ENCODE measurements around the gene VCAN. TPM values are rescaled to one million over a fixed set of nuclear protein-coding genes. Genes with fewer than 3 reads are reported as not detected.
A peak's percentile ranks its signal among the peaks of the same experiment; 100 is the strongest.

VCAN gene
- total RNA-seq, 1 donor from 2014 or later: 43.5 TPM

DNA sequence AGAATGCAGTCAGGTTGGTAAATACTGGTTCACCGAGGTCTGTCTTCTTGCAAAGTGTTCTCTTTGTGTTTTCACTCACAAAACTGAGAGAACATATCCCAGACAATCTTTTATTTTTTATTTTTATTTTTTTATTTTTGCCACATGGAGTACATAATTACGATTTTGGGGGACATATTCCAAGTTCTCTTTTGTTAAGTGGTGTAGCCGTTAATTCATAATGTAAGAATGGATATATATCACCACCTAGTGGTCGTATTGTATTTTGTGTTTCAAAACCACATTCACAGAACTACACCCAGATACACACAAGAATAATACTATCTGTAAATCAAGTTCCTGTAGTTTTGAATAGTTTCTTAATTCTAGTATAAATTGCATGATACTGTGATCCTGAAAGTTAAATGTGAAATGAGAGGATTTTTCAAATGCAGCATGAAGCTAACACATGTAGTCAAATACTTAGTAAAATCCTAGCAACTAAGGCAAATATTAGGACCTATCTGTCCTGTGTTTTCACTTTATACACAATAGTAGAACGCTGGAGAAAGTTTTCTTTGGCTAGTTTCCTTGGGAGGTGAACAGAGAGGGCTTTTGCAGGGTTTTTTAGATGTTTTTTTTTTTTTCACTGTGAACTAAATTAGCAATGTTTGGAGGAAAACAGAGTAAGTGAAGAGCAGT lies 92.7 kb downstream of the VCAN start:
- DNase-seq (ENCODE audit: low spot score): no peak

DNA sequence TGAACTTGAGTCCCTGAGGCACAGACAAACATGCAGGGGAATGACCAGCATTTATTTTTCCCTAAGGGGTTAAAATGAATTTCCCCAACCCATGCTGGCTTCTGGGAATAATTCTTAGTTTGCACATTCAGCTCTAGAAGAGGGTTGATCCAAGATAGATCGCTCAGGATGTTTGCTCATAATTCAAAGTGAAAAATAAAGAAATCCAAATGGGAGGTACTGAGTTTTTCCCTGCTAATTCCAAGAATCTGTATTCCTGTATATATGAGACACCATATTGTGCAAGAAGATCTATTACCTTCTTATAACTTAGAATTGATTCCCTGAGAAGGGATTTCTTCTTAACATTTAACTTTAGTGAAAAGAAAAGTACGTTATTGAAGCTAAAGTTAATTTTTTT lies 96.2 kb downstream of the VCAN start:
- DNase-seq (ENCODE audit: low spot score): no peak

DNA sequence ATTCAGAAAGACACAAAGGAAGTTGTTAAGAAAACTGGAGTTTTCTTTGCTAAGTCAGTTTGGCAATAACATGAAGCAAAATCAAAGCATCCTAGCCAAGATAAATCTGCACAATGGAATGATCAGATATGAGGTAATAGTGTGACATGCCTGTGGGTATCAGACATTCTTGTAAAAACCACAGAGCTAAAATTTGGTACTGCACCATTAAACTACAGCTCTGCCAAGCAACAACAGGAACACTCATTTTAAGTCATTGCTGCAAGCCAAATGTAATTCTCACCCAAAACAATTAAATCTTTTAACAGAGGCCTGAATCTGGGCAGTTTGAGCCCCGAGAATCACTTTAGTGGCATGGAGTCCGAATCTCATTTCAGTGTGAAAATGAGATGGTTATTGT lies 96.6 kb downstream of the VCAN start:
- no peak for DNase-seq (ENCODE audit: low spot score)

DNA sequence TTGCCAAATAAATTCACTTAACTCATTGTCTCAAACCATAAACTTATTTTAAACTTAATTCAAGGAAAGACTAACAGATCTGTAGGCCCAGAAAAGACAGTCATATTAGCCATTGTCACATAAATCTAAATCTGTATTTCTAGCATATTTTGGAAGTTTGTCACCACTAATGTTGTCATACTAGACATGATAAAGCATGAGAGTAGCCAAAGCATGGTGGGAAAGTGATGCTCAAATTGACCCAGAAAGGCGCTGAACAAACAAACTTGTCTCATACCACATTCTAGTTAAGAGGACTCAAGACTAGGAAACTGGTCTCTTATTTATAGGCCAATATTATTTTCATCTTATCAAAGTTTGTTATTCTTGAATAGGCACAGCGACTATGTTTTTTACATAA lies 99.4 kb downstream of the VCAN start:
- DNase-seq (ENCODE audit: low spot score): no peak

DNA sequence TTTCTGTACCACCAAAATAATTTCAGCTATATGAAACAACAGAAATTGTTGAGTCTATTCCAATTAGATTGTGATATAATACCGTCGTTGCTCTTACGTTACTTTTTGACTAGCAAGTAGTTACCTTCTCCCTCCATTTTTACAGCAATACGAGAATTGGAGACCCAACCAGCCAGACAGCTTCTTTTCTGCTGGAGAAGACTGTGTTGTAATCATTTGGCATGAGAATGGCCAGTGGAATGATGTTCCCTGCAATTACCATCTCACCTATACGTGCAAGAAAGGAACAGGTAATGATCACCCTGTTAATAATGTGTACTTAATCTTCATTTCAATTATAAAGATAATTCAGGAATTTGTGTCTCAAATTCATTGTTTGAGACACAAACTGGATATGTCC lies 100.7 kb downstream of the VCAN start:
- no peak for DNase-seq (ENCODE audit: low spot score)

DNA sequence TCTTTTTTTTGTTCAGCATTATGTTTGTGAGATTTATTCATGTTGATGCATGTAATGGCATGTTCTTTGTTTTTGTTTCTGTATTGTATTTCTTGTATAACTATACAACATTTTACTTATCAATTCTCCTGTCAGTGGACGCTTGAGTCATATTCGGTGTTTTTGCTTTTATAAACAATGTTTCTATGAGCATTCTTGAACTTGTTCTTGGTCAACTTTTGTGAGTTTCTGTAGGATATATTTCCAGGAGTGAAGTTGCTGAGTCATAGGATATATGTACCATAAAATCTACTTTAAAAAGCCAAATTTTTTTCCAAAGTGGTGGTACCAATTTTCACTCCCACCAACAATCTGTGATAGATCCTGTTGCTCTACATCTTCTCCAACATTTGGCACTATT lies 104.8 kb downstream of the VCAN start:
- DNase-seq (ENCODE audit: low spot score): no peak

DNA sequence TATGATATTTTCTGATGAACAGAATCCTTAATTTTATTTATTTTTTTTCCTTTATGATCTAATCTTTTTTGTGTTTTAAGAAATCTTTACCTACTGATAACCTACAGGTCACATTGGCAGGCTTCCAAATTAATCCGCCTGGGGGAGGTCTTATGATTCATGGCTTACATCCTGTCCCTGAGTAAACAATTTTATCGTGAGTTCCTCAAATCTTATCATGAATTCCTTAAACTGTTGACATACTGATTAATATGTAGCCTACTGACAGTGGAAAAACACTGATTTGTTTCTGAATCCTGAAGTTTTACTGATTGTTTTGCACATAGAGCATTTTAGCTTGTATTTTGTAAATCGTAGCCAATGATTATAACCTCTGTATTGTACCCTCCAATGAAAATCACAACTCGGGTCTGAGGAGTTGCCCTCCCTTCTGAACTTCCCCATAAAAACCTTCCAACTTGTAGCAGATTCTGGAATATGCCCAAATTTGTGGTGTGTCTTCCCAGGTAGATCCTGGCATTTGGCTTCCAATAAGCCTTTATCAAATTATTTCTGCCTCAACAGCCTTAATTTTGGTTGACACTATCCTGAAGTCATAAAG lies 105.6 kb downstream of the VCAN start:
- peak; percentile 86 for DNase-seq (ENCODE audit: low spot score)

DNA sequence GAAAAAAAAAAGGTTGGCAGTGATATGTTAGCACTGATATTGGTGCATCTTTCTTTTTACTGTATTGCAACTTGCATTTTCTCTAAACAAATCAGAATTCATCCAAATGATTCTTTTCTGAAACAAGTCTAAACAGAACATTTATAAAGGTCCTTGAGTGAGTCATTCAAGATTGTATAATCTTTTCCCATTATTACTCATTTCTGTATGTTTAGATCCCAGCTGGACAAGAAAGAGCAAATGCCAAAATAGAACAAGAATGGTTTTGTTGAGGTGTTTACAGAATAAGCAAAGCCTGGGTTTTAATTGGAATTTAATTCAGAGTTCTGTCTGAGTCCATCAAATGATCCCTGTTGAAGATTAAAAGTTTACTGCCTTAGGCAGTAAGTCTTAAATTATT lies 112.3 kb downstream of the VCAN start:
- DNase-seq (ENCODE audit: low spot score): no peak

DNA sequence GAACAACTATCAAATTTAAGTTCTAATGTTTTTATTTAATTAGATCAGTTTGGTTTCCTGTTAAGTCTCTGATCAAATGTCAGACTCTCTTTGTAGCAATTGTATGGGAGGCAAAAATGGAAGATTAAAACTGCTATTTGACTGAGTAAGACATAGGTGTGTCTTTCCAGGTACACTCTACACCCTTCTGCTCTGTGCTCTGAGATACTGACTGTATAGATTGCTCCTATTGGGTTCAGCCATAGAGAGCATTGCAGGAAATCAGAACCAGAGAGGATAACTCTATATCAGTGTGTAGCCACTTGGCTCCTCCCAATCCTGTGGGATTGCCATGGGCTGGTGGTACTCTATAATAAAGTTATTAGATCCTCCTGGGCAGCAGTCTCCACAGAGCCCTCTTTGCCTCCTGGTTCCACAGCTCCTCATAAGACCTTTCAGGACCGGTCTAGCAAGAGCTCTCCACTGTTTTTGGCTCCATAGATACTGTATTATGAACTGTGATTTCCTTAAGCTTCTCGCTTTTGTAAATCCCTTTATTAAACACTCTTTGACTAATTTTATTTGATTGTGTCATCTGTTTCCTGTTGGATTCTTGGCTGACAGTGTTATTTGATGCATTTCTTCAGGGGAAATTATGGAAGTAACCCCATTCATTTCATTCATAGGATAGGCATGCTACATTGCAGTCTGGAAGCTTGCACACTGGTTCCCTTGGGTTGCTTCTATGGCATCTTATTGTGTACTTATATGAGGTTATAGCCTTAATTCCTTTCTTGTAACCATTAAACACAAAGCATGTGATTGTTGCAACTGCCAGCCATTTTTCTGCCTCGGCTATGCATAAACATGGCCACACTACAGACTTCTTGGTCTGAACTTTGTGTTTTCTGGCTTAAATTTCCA lies 115.6 kb downstream of the VCAN start:
- no peak for DNase-seq (ENCODE audit: low spot score)

DNA sequence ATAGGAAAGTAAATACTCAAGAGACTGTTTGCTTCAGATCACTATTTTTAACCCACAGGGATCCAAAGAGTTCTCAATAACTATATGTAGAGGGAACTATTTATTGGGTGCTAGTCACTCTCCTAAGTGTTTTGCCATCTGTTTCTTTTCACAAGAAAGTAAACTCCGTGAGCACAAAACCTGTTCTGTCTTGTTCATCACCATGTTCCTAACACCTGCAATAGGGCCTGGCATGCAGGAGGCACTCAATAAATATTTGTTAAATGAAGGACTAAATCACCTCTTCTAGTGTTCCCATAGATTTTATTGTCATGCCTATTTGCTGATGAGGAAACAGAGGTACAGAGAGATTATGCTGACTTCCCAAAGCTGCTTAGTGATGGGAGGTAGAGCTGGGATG lies 118.2 kb downstream of the VCAN start:
- no peak for DNase-seq (ENCODE audit: low spot score)

DNA sequence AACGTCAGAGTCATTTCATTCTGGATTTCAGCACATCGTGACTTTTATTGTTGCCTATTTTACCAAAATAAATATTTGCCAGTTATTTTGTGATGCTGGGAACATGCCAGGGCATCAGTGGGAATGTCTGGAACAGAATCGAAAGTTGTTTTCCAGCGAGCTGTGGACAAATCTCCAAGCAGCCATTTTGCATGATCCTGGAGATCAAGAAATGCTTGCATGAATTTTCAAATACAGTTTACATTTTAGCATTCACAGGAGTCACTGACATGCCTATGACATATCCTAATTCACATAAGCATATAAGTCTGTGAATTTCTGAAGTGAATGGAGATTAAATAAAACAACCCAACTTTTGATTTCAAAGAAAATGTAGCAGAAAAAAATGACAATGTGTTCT lies 119.4 kb downstream of the VCAN start:
- no peak for DNase-seq (ENCODE audit: low spot score)

DNA sequence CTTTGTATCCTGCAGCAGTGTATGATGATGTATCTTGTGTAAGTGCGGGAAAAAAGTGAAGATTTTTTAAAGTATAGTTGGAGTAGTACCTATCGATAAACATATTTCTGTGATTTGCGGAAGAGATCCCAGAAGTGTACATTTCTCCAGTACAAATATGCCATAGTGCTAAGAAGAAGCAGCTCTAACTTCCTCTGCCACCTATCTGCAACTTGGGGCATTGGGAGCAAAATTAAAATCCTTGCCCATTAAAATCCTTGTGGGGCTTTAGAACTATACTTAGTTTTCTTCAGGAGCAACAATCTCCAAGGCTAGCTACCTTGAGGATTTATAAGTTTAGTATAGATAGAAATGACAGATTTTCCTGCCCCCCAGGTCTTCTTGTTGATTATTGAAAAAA lies 123.7 kb downstream of the VCAN start:
- DNase-seq (ENCODE audit: low spot score): no peak

DNA sequence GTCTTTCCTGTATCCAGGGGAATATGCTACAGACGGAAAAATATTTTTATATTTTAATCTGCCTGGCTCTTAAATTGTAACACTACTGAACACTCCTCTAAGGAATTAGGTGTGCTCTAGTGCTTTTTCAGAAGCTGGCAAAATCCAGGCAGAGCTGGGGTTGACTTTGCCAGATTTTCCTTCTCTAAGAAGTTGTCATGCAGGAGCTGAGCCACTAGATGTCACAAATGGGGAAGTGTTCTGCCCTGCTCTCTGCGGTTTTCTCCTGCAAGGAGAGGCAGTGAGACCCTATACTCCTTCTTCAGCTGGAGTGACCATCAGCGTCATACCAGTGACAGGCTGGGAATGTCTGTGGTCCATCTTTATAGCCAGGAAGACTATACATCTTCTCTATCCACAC lies 136.6 kb downstream of the VCAN start:
- DNase-seq (ENCODE audit: low spot score): peak; percentile 19

DNA sequence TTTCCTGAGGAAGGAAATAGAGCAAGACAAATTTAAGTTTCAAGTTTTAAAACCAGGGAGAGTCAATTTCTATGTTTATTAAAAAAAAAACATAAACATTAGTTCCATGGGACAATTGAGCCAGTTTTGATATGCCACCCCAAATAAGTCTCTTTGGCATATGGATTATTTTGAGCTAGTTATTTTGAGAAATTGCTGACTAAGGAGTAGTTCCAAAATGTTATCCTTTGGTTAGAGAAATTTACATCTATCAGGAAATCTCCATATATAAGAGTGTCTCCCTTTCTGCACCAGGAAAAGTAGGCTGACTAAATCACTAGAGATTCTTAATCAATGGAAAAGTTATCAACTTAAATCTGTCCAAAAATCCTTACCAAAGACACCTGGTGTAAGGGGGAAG lies 143.3 kb downstream of the VCAN start:
- no peak for DNase-seq (ENCODE audit: low spot score)

DNA sequence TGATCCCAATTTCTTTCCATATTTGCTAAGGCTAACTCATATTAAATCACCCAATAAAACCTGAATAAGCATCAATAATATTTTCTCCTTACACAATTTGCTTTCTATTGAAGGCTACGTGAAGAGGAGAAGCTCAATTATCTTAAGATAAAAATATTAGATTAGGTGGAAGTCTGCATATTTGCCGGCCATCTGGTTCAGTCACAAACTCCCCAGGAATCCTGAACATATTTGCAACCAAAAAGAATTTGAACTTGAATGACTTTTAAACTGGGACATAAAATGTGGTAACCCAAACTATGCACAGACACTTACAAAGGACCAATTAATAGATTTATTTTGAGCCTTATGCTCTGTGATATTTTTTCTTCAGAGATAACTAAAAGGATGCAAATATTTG lies 156.8 kb downstream of the VCAN start:
- DNase-seq (ENCODE audit: low spot score): no peak

Other genes with a start within 250 kb of the VCAN start
- 0.58 TPM for gene HAPLN1, start 249.1 kb downstream of the VCAN start, total RNA-seq

Measured in mucosa of gallbladder (tissue), 1 donor.